H9 (cell line): ENCODE results near the gene RAB3B. TPM values are rescaled to one million over a fixed set of nuclear protein-coding genes. Genes with fewer than 3 reads are reported as not detected.
A peak's percentile ranks its signal among the peaks of the same experiment; 100 is the strongest.

Experiments used
- DNase-seq: peaks from one replicate; pipeline ENCODE4 v3.0.0-alpha.2; 2017
- H2AFZ ChIP-seq: one replicate; pipeline ENCODE4 v1.6.1; 2013; ENCODE audit warnings: mild to moderate bottlenecking, low read length, control low read depth, moderate library complexity
- H2AK5ac ChIP-seq: 2 replicates; pipeline ENCODE4 v1.6.1; 2013; ENCODE audit warnings: low read length, control low read depth, mixed read lengths; ENCODE audit not compliant: insufficient read length
- H2BK120ac ChIP-seq: one replicate; pipeline ENCODE4 v1.6.1; 2013; ENCODE audit warnings: low read depth, mild to moderate bottlenecking, low read length, control low read depth, inconsistent platforms; ENCODE audit not compliant: poor library complexity, severe bottlenecking
- H2BK12ac ChIP-seq: 2 replicates; pipeline ENCODE4 v1.6.1; 2013; ENCODE audit warnings: low read length, control low read depth, mixed read lengths, low read depth; ENCODE audit not compliant: insufficient read length
- H2BK15ac ChIP-seq: 2 replicates; pipeline ENCODE4 v1.6.1; 2013; ENCODE audit warnings: low read depth, low read length, control low read depth
- H2BK20ac ChIP-seq: one replicate; pipeline ENCODE4 v1.6.1; 2013; ENCODE audit warnings: low read depth, mild to moderate bottlenecking, low read length, control low read depth, inconsistent platforms; ENCODE audit not compliant: poor library complexity, severe bottlenecking
- H2BK5ac ChIP-seq: 2 replicates; pipeline ENCODE4 v1.6.1; 2013; ENCODE audit warnings: low read length, control low read depth, mixed read lengths; ENCODE audit not compliant: insufficient read length
- H3K14ac ChIP-seq: 2 replicates; pipeline ENCODE4 v1.6.1; 2013; ENCODE audit warnings: low read length, control low read depth; ENCODE audit not compliant: insufficient read depth
- H3K18ac ChIP-seq: 2 replicates; pipeline ENCODE4 v1.6.1; 2013; ENCODE audit warnings: low read depth, mild to moderate bottlenecking, mixed read lengths, low read length, control low read depth; ENCODE audit not compliant: insufficient read length
- H3K23ac ChIP-seq: 2 replicates; pipeline ENCODE4 v1.6.1; 2013; ENCODE audit warnings: low read length, control low read depth, mixed read lengths, low read depth; ENCODE audit not compliant: insufficient read length
- H3K23me2 ChIP-seq: 2 replicates; pipeline ENCODE4 v1.6.1; 2013; ENCODE audit warnings: low read depth, mild to moderate bottlenecking, mixed read lengths, low read length, control low read depth; ENCODE audit not compliant: insufficient read length, poor library complexity, severe bottlenecking
- H3K27ac ChIP-seq: 2 replicates; pipeline ENCODE4 v1.5.1; 2013; ENCODE audit warnings: low read length, control low read depth, mixed read lengths, low read depth; ENCODE audit not compliant: insufficient read length
- H3K27me3 ChIP-seq: 2 replicates; pipeline ENCODE4 v1.6.1; 2013; ENCODE audit warnings: low read length, control low read depth, inconsistent platforms; ENCODE audit not compliant: insufficient read depth
- H3K4ac ChIP-seq: 2 replicates; pipeline ENCODE4 v1.6.1; 2013; ENCODE audit warnings: low read depth, mild to moderate bottlenecking, control low read depth, inconsistent platforms, low read length, moderate library complexity
- H3K4me1 ChIP-seq: 2 replicates; pipeline ENCODE4 v1.6.1; 2013; ENCODE audit warnings: low read length, control low read depth, inconsistent platforms; ENCODE audit not compliant: insufficient read depth
- H3K4me2 ChIP-seq: 2 replicates; pipeline ENCODE4 v1.6.1; 2013; ENCODE audit warnings: low read length, control low read depth, mixed read lengths; ENCODE audit not compliant: insufficient read length, insufficient read depth
- H3K56ac ChIP-seq: 2 replicates; pipeline ENCODE4 v1.6.1; 2013; ENCODE audit warnings: low read depth, mild to moderate bottlenecking, mixed read lengths, low read length, control low read depth; ENCODE audit not compliant: insufficient read length
- H3K79me1 ChIP-seq: 2 replicates; pipeline ENCODE4 v1.6.1; 2013; ENCODE audit warnings: low read depth, mild to moderate bottlenecking, moderate library complexity, low read length, control low read depth, inconsistent platforms; ENCODE audit not compliant: insufficient read depth, poor library complexity, severe bottlenecking
- H3K79me2 ChIP-seq: 2 replicates; pipeline ENCODE4 v1.6.1; 2013; ENCODE audit warnings: low read length, control low read depth, inconsistent platforms; ENCODE audit not compliant: insufficient read depth
- H3K9ac ChIP-seq: 2 replicates; pipeline ENCODE4 v1.6.1; 2013; ENCODE audit warnings: low read length, control low read depth, mixed read lengths; ENCODE audit not compliant: insufficient read length; ENCODE audit errors: extremely low read depth
- H3K9me3 ChIP-seq: one replicate; pipeline ENCODE4 v1.6.1; 2013; ENCODE audit warnings: low read depth, low read length, inconsistent platforms; ENCODE audit not compliant: control insufficient read depth
- H3T11ph ChIP-seq: one replicate; pipeline ENCODE4 v1.6.1; 2013; ENCODE audit warnings: mild to moderate bottlenecking, low read length, control low read depth, inconsistent platforms
- H4K20me1 ChIP-seq: one replicate; pipeline ENCODE4 v1.6.1; 2013; ENCODE audit not compliant: control insufficient read depth, insufficient read length, insufficient read depth
- H4K5ac ChIP-seq: 2 replicates; pipeline ENCODE4 v1.6.1; 2013; ENCODE audit warnings: low read depth, mild to moderate bottlenecking, mixed read lengths, low read length, control low read depth; ENCODE audit not compliant: insufficient read length
- H4K8ac ChIP-seq: replicated peaks from 2 replicates; pipeline ENCODE4 v1.6.1; 2013; ENCODE audit warnings: low read length, control low read depth, mixed read lengths, low read depth; ENCODE audit not compliant: insufficient read length
- H4K91ac ChIP-seq: 2 replicates; pipeline ENCODE4 v1.6.1; 2013; ENCODE audit warnings: low read depth, mild to moderate bottlenecking, moderate library complexity, mixed read lengths, low read length, control low read depth; ENCODE audit not compliant: insufficient read length
- H3K27ac Mint-ChIP-seq, 3 experiments: 2 replicates in 2 of 3; 3 replicates in 1 of 3; pipeline ENCODE4 v1.8.0; 2020 to 2021; ENCODE audit warnings: mixed read lengths in 3 of 3, mild to moderate bottlenecking in 1 of 3, moderate library complexity in 1 of 3
- H3K27me3 Mint-ChIP-seq: 2 replicates; pipeline ENCODE4 v1.8.0; 2021; ENCODE audit warnings: low read depth, mild to moderate bottlenecking, moderate library complexity, mixed read lengths
- H3K36me3 Mint-ChIP-seq, 3 experiments: 2 replicates in 2 of 3; 3 replicates in 1 of 3; pipeline ENCODE4 v1.8.0; 2020 to 2021; ENCODE audit warnings: low read depth in 3 of 3, mixed read lengths in 3 of 3; ENCODE audit not compliant: insufficient read depth in 1 of 3
- H3K4me1 Mint-ChIP-seq, 2 experiments: 2 replicates each; pipeline ENCODE4 v1.8.0; 2020; ENCODE audit warnings: mixed read lengths in 2 of 2
- H3K4me3 Mint-ChIP-seq, 2 experiments: 2 replicates in 1 of 2; 3 replicates in 1 of 2; pipeline ENCODE4 v1.8.0; 2020 to 2021; ENCODE audit warnings: mild to moderate bottlenecking in 2 of 2, mixed read lengths in 2 of 2, moderate library complexity in 1 of 2
- H3K9me3 Mint-ChIP-seq, 2 experiments: 2 replicates in 1 of 2; 3 replicates in 1 of 2; pipeline ENCODE4 v1.8.0; 2020; ENCODE audit warnings: mild to moderate bottlenecking in 2 of 2, mixed read lengths in 2 of 2, moderate library complexity in 1 of 2
- CTCF ChIP-seq: fragments of 200-600 bp; sonication (generic); conservative IDR thresholded peaks from 3 replicates; pipeline ENCODE4 v1.8.0; 2021; ENCODE audit warnings: antibody characterized with exemption, mild to moderate bottlenecking
- WGBS: extraction: QIAGEN DNeasy Blood & Tissue Kit; methylation state at CpG from one replicate; pipeline ENCODE4 v1.1.7; 2013; ENCODE audit warnings: missing lambda C conversion rate, low lambda C conversion rate, mixed read lengths; ENCODE audit not compliant: insufficient read length; ENCODE audit errors: extremely low coverage; 5-methylcytosine and 5-hydroxymethylcytosine counted together
- total RNA-seq: library from RNA; stranded (reverse); gene quantifications from 2 replicates; pipeline ENCODE4 v1.2.1, GENCODE V29; 2021

The RAB3B gene
- total RNA-seq, 1 experiment from 2014 or later: 30.6 TPM

- Mint-ChIP-seq H3K4me1 (peaks cover 14 to 21% of the 10 kb centered on the region in 2 experiments), H3K27ac (peak overlapping the region in 1 of 3 experiments; percentile 23; a peak in 2 of 7 replicates), H3K36me3 (peaks cover 0 to 6% (median 2%) of the 10 kb centered on the region in 3 experiments; a peak in 5 of 7 replicates), H3K27me3 (peaks cover 14% of the 10 kb centered on the region), H3K4me3 (no peak overlapping the region), H3K9me3 (no peaks in the 10 kb centered on the region)
- Histone ChIP-seq H3K23ac (no peak overlapping the region), H2BK15ac (no peak overlapping the region), H3K56ac (no peak overlapping the region), H3K9ac (peak overlapping the region; percentile 95), H4K8ac (no peak overlapping the region), H3K79me1 (no peaks in the 10 kb centered on the region), H2BK12ac (no peak overlapping the region), H3K4me2 (peak overlapping the region; percentile 91), H3K27me3 (no peaks in the 10 kb centered on the region), H2AFZ (no peak overlapping the region), H3K4ac (no peak overlapping the region), H3K27ac (peak overlapping the region; percentile 85), H3K79me2 (peaks cover 31% of the 10 kb centered on the region; the same call in 1 of the 2 replicates), H3K23me2 (peaks cover 7% of the 10 kb centered on the region), H2BK120ac (no peak overlapping the region), H3K9me3 (no peaks in the 10 kb centered on the region), H3K18ac (peak overlapping the region; percentile 94), H3K4me1 (peaks cover 2% of the 10 kb centered on the region; the same call in 1 of the 2 replicates), H4K5ac (peak overlapping the region; percentile 18), H2BK20ac (no peak overlapping the region), H4K91ac (peak overlapping the region; percentile 9), H3T11ph (no peak overlapping the region), H2AK5ac (no peak overlapping the region), H3K14ac (peak overlapping the region; percentile 96), H4K20me1 (no peaks in the 10 kb centered on the region), H2BK5ac (peak overlapping the region; percentile 90)
- DNase-seq: peak; percentile 38
- no CpG with 5 or more reads among the region's 21 CpGs for WGBS
- TF ChIP-seq CTCF: no peak
These were observed 112.8 kb downstream of the RAB3B start for GRCh38 chr1:51877434-51878307.
